Neural cell (in vitro differentiated cells): ENCODE data around the gene CXorf66. TPM values are rescaled to one million over a fixed set of nuclear protein-coding genes. Genes with fewer than 3 reads are reported as not detected.

Experiments
- H2AFZ ChIP-seq: fragments of 200-600, 300-800 bp; sonication (generic), shearing (Covaris generic); 2 replicates; pipeline ENCODE4 v1.6.0; 2014; ENCODE audit warnings: low read depth, mild to moderate bottlenecking, antibody characterized with exemption, low read length, moderate library complexity
- H3F3A ChIP-seq: fragments of 200-600 bp; shearing (Covaris generic); 2 replicates; pipeline ENCODE4 v1.6.1; 2016; ENCODE audit warnings: mild to moderate bottlenecking, moderate library complexity, mixed read lengths, antibody characterized with exemption, low read length; ENCODE audit not compliant: insufficient read depth, poor library complexity, severe bottlenecking
- H3K27ac ChIP-seq: fragments of 200-600, 300-800 bp; sonication (generic), shearing (Covaris generic); 2 replicates; pipeline ENCODE4 v1.5.1; 2014; ENCODE audit warnings: mild to moderate bottlenecking, low read length, moderate library complexity
- H3K27me3 ChIP-seq: fragments of 300-800, 200-600 bp; sonication (generic), shearing (Covaris generic); 2 replicates; pipeline ENCODE4 v1.6.0; 2014; ENCODE audit warnings: mild to moderate bottlenecking, low read depth, low read length, moderate library complexity; ENCODE audit not compliant: insufficient read depth
- H3K36me3 ChIP-seq: fragments of 300-800, 200-600 bp; sonication (generic), shearing (Covaris generic); 2 replicates; pipeline ENCODE4 v1.5.1; 2014; ENCODE audit warnings: mild to moderate bottlenecking, antibody characterized with exemption, low read length, moderate library complexity; ENCODE audit not compliant: insufficient read depth
- H3K4me2 ChIP-seq: fragments of 300-800, 200-600 bp; sonication (generic), shearing (Covaris generic); 2 replicates; pipeline ENCODE4 v1.6.0; 2014; ENCODE audit warnings: mild to moderate bottlenecking, low read length
- H3K4me3 ChIP-seq: fragments of 300-800, 200-600 bp; sonication (generic), shearing (Covaris generic); 2 replicates; pipeline ENCODE4 v1.5.1; 2014; ENCODE audit warnings: mild to moderate bottlenecking, low read length, moderate library complexity
- H3K79me2 ChIP-seq: fragments of 200-600 bp; shearing (Covaris generic); replicated peaks from 2 replicates; pipeline ENCODE4 v1.6.0; 2014; ENCODE audit warnings: mild to moderate bottlenecking, low read length, moderate library complexity; ENCODE audit not compliant: insufficient read depth
- H3K9ac ChIP-seq: fragments of 300-800, 200-600 bp; sonication (generic), shearing (Covaris generic); 2 replicates; pipeline ENCODE4 v1.6.1; 2016; ENCODE audit warnings: mild to moderate bottlenecking, low read length, mixed read lengths
- H3K9me2 ChIP-seq: fragments of 200-600 bp; shearing (Covaris generic); 2 replicates; pipeline ENCODE4 v1.6.1; 2016; ENCODE audit warnings: mild to moderate bottlenecking, low read length, mixed read lengths; ENCODE audit not compliant: insufficient read depth
- H3K9me3 ChIP-seq: fragments of 200-600, 300-800 bp; sonication (generic), shearing (Covaris generic); 2 replicates; pipeline ENCODE4 v1.6.1; 2016; ENCODE audit warnings: mild to moderate bottlenecking, mixed run types, low read length, moderate library complexity, mixed read lengths
- H4K20me1 ChIP-seq: fragments of 200-600 bp; shearing (Covaris generic); 2 replicates; pipeline ENCODE4 v1.6.1; 2016; ENCODE audit warnings: mild to moderate bottlenecking, mixed run types; ENCODE audit not compliant: insufficient read depth
- CTCF ChIP-seq: fragments of 450-650 bp; IDR thresholded peaks from 2 replicates; pipeline ENCODE4 v1.5.1; 2014; ENCODE audit warnings: antibody characterized with exemption, mild to moderate bottlenecking, moderate library complexity; ENCODE audit not compliant: poor library complexity, severe bottlenecking
- EP300 ChIP-seq: fragments of 450-650 bp; conservative IDR thresholded peaks from 2 replicates; pipeline ENCODE4 v1.6.1; 2014; ENCODE audit warnings: antibody characterized with exemption, mild to moderate bottlenecking, moderate library complexity; ENCODE audit not compliant: poor library complexity, severe bottlenecking
- EZH2 ChIP-seq: fragments of 200-600, 300-800 bp; shearing (Covaris generic), sonication (generic); IDR thresholded peaks from 2 replicates; pipeline ENCODE4 v1.6.1; 2014; ENCODE audit warnings: antibody characterized with exemption, low read length, borderline replicate concordance, mild to moderate bottlenecking; ENCODE audit not compliant: insufficient read depth, poor library complexity, severe bottlenecking
- MXI1 ChIP-seq: fragments of 450-650 bp; conservative IDR thresholded peaks from 2 replicates; pipeline ENCODE4 v1.6.1; 2014; ENCODE audit warnings: antibody characterized with exemption, mild to moderate bottlenecking; ENCODE audit not compliant: poor library complexity, severe bottlenecking
- POLR2AphosphoS5 ChIP-seq: IDR thresholded peaks from 2 replicates; pipeline ENCODE4 v1.6.1; 2012
- RAD21 ChIP-seq: fragments of 450-650 bp; conservative IDR thresholded peaks from 2 replicates; pipeline ENCODE4 v1.6.1; 2014; ENCODE audit warnings: antibody characterized with exemption, mild to moderate bottlenecking, moderate library complexity
- SMC3 ChIP-seq: fragments of 450-650 bp; conservative IDR thresholded peaks from 2 replicates; pipeline ENCODE4 v1.6.1; 2014; ENCODE audit warnings: antibody characterized with exemption, mild to moderate bottlenecking, moderate library complexity; ENCODE audit not compliant: poor library complexity
- TAF1 ChIP-seq: IDR thresholded peaks from 2 replicates; pipeline ENCODE4 v1.6.1; 2012; ENCODE audit warnings: low read depth
- polyA plus RNA-seq: library from polyadenylated mRNA; depleted of rRNA; stranded (reverse); fragments of >200 nt; gene quantifications from 2 replicates; pipeline ENCODE4 v1.2.3, GENCODE V29; 2014
- TF ChIP-seq, protein P1 (sequence below): IDR thresholded peaks from 2 replicates; pipeline ENCODE4 v1.6.1; 2012; ENCODE audit warnings: borderline replicate concordance

CXorf66 gene
- polyA plus RNA-seq, 1 donor from 2014 or later = not detected

GRCh38 chrX:139936259-139936658 lies 29.1 kb downstream of the CXorf66 start:
- no peaks in the 10 kb centered on the region for H3K36me3 ChIP-seq
- no peak overlapping the region for H3K27ac ChIP-seq
- H3K9me2 ChIP-seq = no peaks in the 10 kb centered on the region
- H3K9me3 ChIP-seq = no peaks in the 10 kb centered on the region
- no peak overlapping the region for H3K4me2 ChIP-seq
- no peaks in the 10 kb centered on the region for H3F3A ChIP-seq
- H3K9ac ChIP-seq = no peak overlapping the region
- H3K27me3 ChIP-seq = no peaks in the 10 kb centered on the region
- H2AFZ ChIP-seq = no peak overlapping the region
- no peak overlapping the region for H3K4me3 ChIP-seq
- TF ChIP-seq POLR2AphosphoS5 (no peak), RAD21 (no peak), TAF1 (no peak), MXI1 (no peak), SMC3 (no peak), CTCF (no peak), EZH2 (no peak), EP300 (no peak)
- TF ChIP-seq, protein P1, sequence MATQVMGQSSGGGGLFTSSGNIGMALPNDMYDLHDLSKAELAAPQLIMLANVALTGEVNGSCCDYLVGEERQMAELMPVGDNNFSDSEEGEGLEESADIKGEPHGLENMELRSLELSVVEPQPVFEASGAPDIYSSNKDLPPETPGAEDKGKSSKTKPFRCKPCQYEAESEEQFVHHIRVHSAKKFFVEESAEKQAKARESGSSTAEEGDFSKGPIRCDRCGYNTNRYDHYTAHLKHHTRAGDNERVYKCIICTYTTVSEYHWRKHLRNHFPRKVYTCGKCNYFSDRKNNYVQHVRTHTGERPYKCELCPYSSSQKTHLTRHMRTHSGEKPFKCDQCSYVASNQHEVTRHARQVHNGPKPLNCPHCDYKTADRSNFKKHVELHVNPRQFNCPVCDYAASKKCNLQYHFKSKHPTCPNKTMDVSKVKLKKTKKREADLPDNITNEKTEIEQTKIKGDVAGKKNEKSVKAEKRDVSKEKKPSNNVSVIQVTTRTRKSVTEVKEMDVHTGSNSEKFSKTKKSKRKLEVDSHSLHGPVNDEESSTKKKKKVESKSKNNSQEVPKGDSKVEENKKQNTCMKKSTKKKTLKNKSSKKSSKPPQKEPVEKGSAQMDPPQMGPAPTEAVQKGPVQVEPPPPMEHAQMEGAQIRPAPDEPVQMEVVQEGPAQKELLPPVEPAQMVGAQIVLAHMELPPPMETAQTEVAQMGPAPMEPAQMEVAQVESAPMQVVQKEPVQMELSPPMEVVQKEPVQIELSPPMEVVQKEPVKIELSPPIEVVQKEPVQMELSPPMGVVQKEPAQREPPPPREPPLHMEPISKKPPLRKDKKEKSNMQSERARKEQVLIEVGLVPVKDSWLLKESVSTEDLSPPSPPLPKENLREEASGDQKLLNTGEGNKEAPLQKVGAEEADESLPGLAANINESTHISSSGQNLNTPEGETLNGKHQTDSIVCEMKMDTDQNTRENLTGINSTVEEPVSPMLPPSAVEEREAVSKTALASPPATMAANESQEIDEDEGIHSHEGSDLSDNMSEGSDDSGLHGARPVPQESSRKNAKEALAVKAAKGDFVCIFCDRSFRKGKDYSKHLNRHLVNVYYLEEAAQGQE = no peak
- no peaks in the 10 kb centered on the region for H4K20me1 ChIP-seq
- H3K79me2 ChIP-seq = no peaks in the 10 kb centered on the region

DNA sequence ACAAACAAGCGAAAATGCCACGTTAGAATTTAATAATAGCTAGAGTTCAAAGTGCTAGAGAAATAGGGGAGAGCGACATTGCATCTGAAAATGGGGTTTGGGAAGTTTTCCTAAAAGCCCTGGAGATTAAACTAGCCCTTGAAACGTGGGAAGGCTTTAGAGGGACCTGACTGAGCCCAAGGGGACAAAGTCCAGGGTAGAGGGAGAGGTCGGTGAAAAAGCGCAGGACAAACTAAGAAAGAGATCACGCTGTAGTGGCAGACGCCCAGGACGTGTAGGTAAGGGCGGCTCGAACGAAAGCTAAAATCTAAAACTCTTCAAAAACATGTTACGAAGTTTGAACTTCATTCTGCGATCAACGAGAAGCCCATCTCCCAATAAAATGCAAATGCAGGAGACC lies 31.4 kb downstream of the CXorf66 start:
- Histone ChIP-seq H3K4me2 (no peak overlapping the region), H3K9me3 (no peaks in the 10 kb centered on the region), H3K9me2 (no peaks in the 10 kb centered on the region), H2AFZ (no peak overlapping the region), H3K27ac (no peak overlapping the region), H3K4me3 (no peak overlapping the region), H3K36me3 (no peaks in the 10 kb centered on the region), H3K79me2 (peaks cover 21% of the 10 kb centered on the region), H3F3A (no peaks in the 10 kb centered on the region), H3K27me3 (no peaks in the 10 kb centered on the region), H3K9ac (no peak overlapping the region), H4K20me1 (no peaks in the 10 kb centered on the region)
- TF ChIP-seq TAF1 = no peak
- TF ChIP-seq POLR2AphosphoS5 = no peak
- TF ChIP-seq RAD21 = no peak
- no peak for TF ChIP-seq SMC3
- no peak for TF ChIP-seq MXI1
- TF ChIP-seq EZH2 = no peak
- TF ChIP-seq EP300 = no peak
- TF ChIP-seq, protein P1 = no peak
- no peak for TF ChIP-seq CTCF
